ENCODE data around the gene OR6C65. TPM values are rescaled to one million over a fixed set of nuclear protein-coding genes. Genes with fewer than 3 reads are reported as not detected.
"Not testable (repeated sequence)": the region's sequence is repeated elsewhere in the genome, so short reads cannot be mapped to it uniquely, and the experiment has no call there.

OR6C65 gene
- total RNA-seq, 6 experiments from 2014 or later, result not detected

GRCh38 chr12:55392032-55392795, 8.1 kb upstream of the OR6C65 start:
- Mint-ChIP-seq H3K36me3 (ENCODE audit: low read depth) (no peaks in the 10 kb centered on the region), H3K9me3 (peaks cover 8% of the 10 kb centered on the region), H3K4me3 (no peak overlapping the region), H3K4me1 (ENCODE audit: low read depth) (no peaks in the 10 kb centered on the region), H3K27me3 (ENCODE audit: insufficient read depth) (no peaks in the 10 kb centered on the region), H3K27ac (no peak overlapping the region)
- TF ChIP-seq, protein P1, sequence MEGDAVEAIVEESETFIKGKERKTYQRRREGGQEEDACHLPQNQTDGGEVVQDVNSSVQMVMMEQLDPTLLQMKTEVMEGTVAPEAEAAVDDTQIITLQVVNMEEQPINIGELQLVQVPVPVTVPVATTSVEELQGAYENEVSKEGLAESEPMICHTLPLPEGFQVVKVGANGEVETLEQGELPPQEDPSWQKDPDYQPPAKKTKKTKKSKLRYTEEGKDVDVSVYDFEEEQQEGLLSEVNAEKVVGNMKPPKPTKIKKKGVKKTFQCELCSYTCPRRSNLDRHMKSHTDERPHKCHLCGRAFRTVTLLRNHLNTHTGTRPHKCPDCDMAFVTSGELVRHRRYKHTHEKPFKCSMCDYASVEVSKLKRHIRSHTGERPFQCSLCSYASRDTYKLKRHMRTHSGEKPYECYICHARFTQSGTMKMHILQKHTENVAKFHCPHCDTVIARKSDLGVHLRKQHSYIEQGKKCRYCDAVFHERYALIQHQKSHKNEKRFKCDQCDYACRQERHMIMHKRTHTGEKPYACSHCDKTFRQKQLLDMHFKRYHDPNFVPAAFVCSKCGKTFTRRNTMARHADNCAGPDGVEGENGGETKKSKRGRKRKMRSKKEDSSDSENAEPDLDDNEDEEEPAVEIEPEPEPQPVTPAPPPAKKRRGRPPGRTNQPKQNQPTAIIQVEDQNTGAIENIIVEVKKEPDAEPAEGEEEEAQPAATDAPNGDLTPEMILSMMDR (IDR thresholded peaks at IDR 0.05), result no peak
- DNase-seq, result no peak

DNA sequence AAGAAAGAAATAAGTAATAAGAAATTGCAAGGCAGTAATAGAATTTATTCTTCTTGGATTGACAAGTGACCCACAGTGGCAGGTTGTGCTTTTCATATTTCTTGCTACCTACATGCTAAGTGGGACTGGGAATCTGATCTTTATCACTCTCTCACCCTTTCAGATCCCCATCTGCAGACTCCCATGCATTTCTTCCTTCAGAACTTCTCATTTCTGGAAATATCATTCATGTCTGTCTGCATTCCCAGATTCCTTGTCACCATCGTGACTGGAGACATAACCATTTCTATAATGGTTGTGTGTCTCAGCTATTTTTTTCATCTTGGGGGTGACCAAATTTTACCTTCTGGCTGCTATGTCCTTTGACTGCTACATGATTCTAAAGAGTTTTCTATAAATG, 4.0 kb upstream of the OR6C65 start:
- H3K36me3 Mint-ChIP-seq (ENCODE audit: low read depth), result no peaks in the 10 kb centered on the region
- no peaks in the 10 kb centered on the region for H3K27me3 Mint-ChIP-seq (ENCODE audit: insufficient read depth)
- no peak overlapping the region for H3K4me3 Mint-ChIP-seq
- peaks cover 26% of the 10 kb centered on the region for H3K9me3 Mint-ChIP-seq
- TF ChIP-seq, protein P1 (IDR thresholded peaks at IDR 0.05), result no peak
- DNase-seq, result no peak
- H3K27ac Mint-ChIP-seq, result no peak overlapping the region
- H3K4me1 Mint-ChIP-seq (ENCODE audit: low read depth), result no peaks in the 10 kb centered on the region

GRCh38 chr12:55407866-55408265, 7.5 kb downstream of the OR6C65 start:
- TF ChIP-seq, protein P1 (IDR thresholded peaks at IDR 0.05), result no peak
- H3K27me3 Mint-ChIP-seq (ENCODE audit: insufficient read depth), result no peaks in the 10 kb centered on the region
- no peak overlapping the region for H3K27ac Mint-ChIP-seq
- H3K4me1 Mint-ChIP-seq (ENCODE audit: low read depth), result no peaks in the 10 kb centered on the region
- peaks cover 22% of the 10 kb centered on the region for H3K9me3 Mint-ChIP-seq
- H3K36me3 Mint-ChIP-seq (ENCODE audit: low read depth), result no peaks in the 10 kb centered on the region
- no peak for DNase-seq
- no peak overlapping the region for H3K4me3 Mint-ChIP-seq

DNA sequence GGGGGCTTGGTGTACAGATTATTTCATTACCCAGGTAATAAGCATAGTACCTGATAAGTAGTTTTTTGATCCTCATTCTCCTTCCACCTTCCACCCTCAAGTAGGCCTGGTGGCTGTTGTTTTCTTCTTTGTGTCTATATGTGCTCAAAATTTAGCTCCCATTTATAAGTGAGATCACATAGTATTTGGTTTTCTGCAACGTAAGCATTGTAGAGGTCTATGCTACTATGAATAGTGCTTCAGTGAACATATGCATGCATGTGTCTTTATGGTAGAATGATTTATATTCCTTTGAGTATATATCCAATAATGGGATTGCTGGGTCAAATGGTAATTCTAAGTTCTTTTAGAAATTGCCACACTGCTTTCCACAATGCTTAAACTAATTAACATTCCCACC, 8.8 kb downstream of the OR6C65 start:
- H3K27me3 Mint-ChIP-seq (ENCODE audit: insufficient read depth); DNase-seq; H3K36me3 Mint-ChIP-seq (ENCODE audit: low read depth); H3K4me3 Mint-ChIP-seq; H3K4me1 Mint-ChIP-seq (ENCODE audit: low read depth); H3K27ac Mint-ChIP-seq: not testable (repeated sequence)
- peaks cover 16% of the 10 kb centered on the region for H3K9me3 Mint-ChIP-seq

DNA sequence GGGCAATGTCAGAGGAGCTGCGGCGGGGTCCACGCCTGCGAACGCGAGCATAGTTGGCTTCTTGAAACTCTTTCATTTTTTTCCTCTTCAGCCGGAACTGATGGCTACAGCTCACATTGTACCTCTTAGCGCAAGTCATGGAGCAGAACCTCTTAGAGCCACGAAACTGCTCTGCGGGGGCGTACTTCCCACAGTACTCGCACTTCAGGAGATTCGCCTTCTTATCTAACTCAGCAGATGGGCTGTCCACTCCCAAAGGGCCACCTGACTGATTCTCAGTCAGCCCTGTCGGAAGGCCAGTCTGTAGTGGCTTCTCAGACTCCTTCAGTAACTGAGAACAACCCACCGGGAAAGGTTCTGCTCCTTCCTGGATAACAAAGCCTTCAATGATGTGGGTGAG, 11.8 kb downstream of the OR6C65 start:
- H3K27me3 Mint-ChIP-seq (ENCODE audit: insufficient read depth); H3K27ac Mint-ChIP-seq: not testable (repeated sequence)

GRCh38 chr12:55413498-55414388, 13.4 kb downstream of the OR6C65 start:
- H3K36me3 Mint-ChIP-seq (ENCODE audit: low read depth); DNase-seq; H3K4me3 Mint-ChIP-seq; H3K27me3 Mint-ChIP-seq (ENCODE audit: insufficient read depth); H3K4me1 Mint-ChIP-seq (ENCODE audit: low read depth); H3K27ac Mint-ChIP-seq: not testable (repeated sequence)
- H3K9me3 Mint-ChIP-seq, result peaks cover 17% of the 10 kb centered on the region

More for the DNA sequence above, 11.8 kb downstream of the OR6C65 start:
- not testable (repeated sequence) for DNase-seq; H3K4me1 Mint-ChIP-seq (ENCODE audit: low read depth); H3K4me3 Mint-ChIP-seq; H3K36me3 Mint-ChIP-seq (ENCODE audit: low read depth)
- H3K9me3 Mint-ChIP-seq, result peaks cover 23% of the 10 kb centered on the region

- not testable (repeated sequence) for H3K27ac Mint-ChIP-seq; DNase-seq; H3K36me3 Mint-ChIP-seq (ENCODE audit: low read depth); H3K27me3 Mint-ChIP-seq (ENCODE audit: insufficient read depth); H3K4me3 Mint-ChIP-seq; H3K4me1 Mint-ChIP-seq (ENCODE audit: low read depth)
- peaks cover 21% of the 10 kb centered on the region for H3K9me3 Mint-ChIP-seq
Observed at GRCh38 chr12:55414396-55414823, 14.1 kb downstream of the OR6C65 start.

DNA sequence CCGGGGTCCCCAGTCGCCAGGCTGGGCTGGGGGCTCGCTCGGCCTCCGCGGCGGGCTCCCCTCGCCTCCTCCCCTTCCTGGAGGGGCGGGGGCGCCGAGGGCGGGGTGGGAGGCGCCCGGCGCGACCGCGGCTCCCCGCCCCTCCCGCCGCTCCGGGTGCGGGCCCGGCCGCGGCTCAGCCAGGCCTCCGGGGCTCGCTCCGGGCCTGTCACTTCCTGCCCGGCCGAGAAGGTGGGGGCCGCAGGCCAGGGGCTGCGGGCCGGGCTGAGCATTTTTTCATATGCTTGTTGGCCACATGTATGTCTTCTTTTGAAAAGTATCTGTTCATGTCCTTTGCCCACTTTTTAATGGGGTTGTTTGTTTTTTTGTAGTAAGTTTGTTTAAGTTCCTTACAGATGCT, 14.6 kb downstream of the OR6C65 start:
- H3K36me3 Mint-ChIP-seq (ENCODE audit: low read depth); H3K27ac Mint-ChIP-seq; H3K27me3 Mint-ChIP-seq (ENCODE audit: insufficient read depth); DNase-seq; H3K4me1 Mint-ChIP-seq (ENCODE audit: low read depth); H3K4me3 Mint-ChIP-seq: not testable (repeated sequence)
- peaks cover 24% of the 10 kb centered on the region for H3K9me3 Mint-ChIP-seq

Measured in HFFc6 (cell line).